Measurements from ENCODE around the gene MRPS34. TPM values are rescaled to one million over a fixed set of nuclear protein-coding genes. Genes with fewer than 3 reads are reported as not detected.

The MRPS34 gene
- total RNA-seq, 1 donor from 2014 or later: 63.4 TPM

Small RNA genes within 50 kb of the gene (microRNA-seq; reads per million reads assigned to microRNA genes)
- gene MIR3177: 1.8 reads per million

Other genes with a start within 250 kb of the MRPS34 start
- 19.8 TPM for gene TMEM204, start 239.5 kb downstream of the MRPS34 start, total RNA-seq
- gene IFT140, start 161.1 kb downstream of the MRPS34 start, total RNA-seq: 10.5 TPM
- gene CRAMP1, start 160.8 kb downstream of the MRPS34 start, total RNA-seq: 12.4 TPM
- 26.2 TPM for gene JPT2, start 94.9 kb downstream of the MRPS34 start, total RNA-seq
- 71.4 TPM for gene MAPK8IP3, start 66.9 kb downstream of the MRPS34 start, total RNA-seq
- 31.7 TPM for gene NME3, start 1.6 kb downstream of the MRPS34 start, total RNA-seq
- gene EME2, start 324 bp downstream of the MRPS34 start, total RNA-seq: 14.9 TPM
- 24.2 TPM for gene SPSB3, start 9.4 kb upstream of the MRPS34 start, total RNA-seq
- gene NUBP2, start 9.8 kb upstream of the MRPS34 start, total RNA-seq: 32.3 TPM
- gene IGFALS, start 20.6 kb upstream of the MRPS34 start, total RNA-seq: 0.19 TPM
- gene HAGH, start 53.7 kb upstream of the MRPS34 start, total RNA-seq: 166 TPM
- gene FAHD1, start 54.1 kb upstream of the MRPS34 start, total RNA-seq: 20.5 TPM
- gene MEIOB, start 99.0 kb upstream of the MRPS34 start, total RNA-seq: not detected
- gene HS3ST6, start 145.3 kb upstream of the MRPS34 start, total RNA-seq: not detected
- 39.2 TPM for gene MSRB1, start 170.1 kb upstream of the MRPS34 start, total RNA-seq
- gene RPL3L, start 181.6 kb upstream of the MRPS34 start, total RNA-seq: 202 TPM
- gene NDUFB10, start 186.4 kb upstream of the MRPS34 start, total RNA-seq: 390 TPM
- 702 TPM for gene RPS2, start 191.7 kb upstream of the MRPS34 start, total RNA-seq
- not detected for gene RNF151, start 193.7 kb upstream of the MRPS34 start, total RNA-seq
- gene TBL3, start 198.9 kb upstream of the MRPS34 start, total RNA-seq: 18.3 TPM
- gene NOXO1, start 208.3 kb upstream of the MRPS34 start, total RNA-seq: not detected
- gene GFER, start 211.1 kb upstream of the MRPS34 start, total RNA-seq: 25.5 TPM
- gene SYNGR3, start 216.8 kb upstream of the MRPS34 start, total RNA-seq: 1.8 TPM
- gene ZNF598, start 236.7 kb upstream of the MRPS34 start, total RNA-seq: 21.9 TPM
- gene NPW, start 246.7 kb upstream of the MRPS34 start, total RNA-seq: not detected

Measured in cardiac septum (tissue), 1 donor.